HG02588 (cell line): Measurements from ENCODE around the gene CEACAM16.

ENCODE experiments used
- ATAC-seq: cut with Tn5 transposase; IDR thresholded peaks from one replicate; pipeline ENCODE4 v1.9.1; 2021; ENCODE audit warnings: mild to moderate bottlenecking, moderate library complexity; ENCODE audit not compliant: unreplicated experiment

Gene CEACAM16

DNA sequence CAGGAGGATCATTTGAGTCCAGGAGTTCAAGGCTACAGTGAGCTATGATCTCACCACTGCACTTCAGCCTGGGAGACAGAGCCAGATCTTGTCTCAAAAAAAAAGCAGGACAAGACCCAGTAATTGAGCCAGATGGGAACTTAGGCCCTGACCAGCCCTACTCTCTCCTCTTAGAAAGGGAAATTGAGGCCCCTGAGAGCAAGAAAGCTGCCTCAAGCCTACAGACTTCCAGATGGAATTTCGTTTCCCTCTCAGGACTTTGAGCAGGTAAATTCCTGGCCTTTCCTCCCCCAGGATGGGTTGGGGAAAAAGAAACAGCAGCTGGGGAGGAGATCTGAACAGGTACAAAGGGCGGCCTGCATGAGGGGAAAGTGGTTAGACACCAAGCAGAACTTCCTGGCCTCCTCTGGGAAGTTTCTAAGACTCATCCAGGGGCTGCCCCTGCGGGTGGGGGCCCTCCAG lies 46.0 kb downstream of the CEACAM16 start:
- ATAC-seq: no peak

- no peak for ATAC-seq
These were observed 46.4 kb downstream of the CEACAM16 start for GRCh38 chr19:44745341-44745831.

GRCh38 chr19:44745887-44746600 lies 47.1 kb downstream of the CEACAM16 start:
- no peak for ATAC-seq

GRCh38 chr19:44746616-44746945 lies 47.6 kb downstream of the CEACAM16 start:
- ATAC-seq: no peak

- ATAC-seq: no peak
These were observed 48.2 kb downstream of the CEACAM16 start for GRCh38 chr19:44746946-44747738.

GRCh38 chr19:44747739-44748425 lies 48.9 kb downstream of the CEACAM16 start:
- no peak for ATAC-seq

DNA sequence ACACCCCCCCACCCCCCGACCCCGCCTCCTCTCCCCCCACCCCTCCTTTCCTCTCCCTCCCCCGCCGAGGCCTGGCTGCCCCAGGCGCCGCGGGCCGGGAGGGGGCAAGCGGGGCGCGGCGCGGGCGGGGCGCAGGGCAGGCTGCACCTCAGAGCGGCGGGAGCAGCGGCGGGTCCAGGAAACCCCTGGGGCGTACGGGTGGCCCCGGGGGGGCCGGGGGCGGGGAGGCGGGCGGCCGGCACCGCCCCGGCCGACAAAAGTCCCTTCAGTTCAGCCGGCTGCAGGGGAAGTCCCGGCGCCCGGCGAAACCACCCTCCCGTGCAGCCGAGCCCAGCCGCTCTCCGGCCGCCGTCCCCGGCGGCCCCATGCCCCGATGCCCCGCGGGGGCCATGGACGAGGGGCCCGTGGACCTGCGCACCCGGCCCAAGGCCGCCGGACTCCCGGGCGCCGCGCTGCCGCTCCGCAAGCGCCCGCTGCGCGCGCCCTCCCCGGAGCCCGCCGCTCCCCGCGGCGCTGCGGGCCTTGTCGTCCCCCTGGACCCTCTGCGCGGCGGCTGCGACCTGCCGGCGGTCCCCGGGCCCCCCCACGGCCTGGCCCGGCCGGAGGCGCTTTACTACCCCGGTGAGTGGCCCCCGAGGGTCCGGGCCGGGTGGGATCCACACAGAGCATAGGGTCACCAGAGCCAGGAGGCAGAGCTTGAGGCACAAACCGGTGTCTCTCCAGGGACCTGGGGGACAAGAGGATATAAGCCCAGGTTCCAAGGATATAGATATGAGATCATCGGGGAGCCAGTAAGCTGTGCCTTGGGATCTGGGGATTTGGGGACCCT lies 49.7 kb downstream of the CEACAM16 start, which contains the start of gene BCL3:
TSS of gene BCL3 (plus strand) at position 283 of the 829 bp plus-strand sequence. CDS start at position 366, 83 bp downstream.
- ATAC-seq: no peak

- ATAC-seq: no peak
These were observed 50.3 kb downstream of the CEACAM16 start for GRCh38 chr19:44749292-44749691.

- ATAC-seq: no peak
These were observed 51.0 kb downstream of the CEACAM16 start for GRCh38 chr19:44749994-44750393.

GRCh38 chr19:44752123-44752815 lies 53.3 kb downstream of the CEACAM16 start:
- no peak for ATAC-seq

DNA sequence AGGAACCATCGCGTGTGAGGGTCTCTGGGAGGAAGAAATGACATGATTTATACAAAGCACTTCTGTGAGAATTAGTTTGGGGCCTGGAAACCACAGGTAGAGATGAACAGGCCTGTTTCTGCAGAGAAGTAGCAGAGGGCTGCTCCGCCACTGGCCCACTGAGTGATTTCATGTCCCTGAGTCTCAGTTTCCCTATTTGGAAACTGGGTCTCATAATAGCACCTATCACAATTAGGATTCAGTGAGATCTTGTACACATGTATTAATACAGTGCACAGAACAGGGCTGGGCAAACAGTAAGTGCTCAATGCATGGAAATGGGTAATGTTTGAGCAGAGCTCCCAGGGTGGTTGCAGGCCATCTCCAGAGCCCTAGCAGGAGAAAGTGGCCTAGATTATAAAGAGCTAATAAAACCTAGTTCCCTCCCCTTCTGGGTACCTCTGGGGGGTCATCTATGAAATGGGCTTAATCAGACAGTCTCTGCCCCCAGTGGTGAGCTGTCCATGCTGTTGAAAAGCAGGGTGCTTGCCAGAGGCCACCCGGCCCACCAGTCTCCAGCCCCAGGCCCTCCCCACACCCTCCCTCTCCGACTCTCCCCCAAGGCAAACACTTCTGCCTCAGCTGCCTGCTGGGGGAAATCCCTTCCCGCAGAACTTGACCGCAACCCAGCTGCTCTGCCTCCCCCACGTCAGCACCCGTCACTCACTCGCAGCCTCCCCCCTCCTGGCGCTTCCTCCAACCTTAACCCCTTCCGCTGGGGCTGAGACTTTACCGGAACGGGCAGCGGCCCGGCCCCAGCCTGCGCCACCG lies 54.1 kb downstream of the CEACAM16 start:
- ATAC-seq: peak; percentile 59

DNA sequence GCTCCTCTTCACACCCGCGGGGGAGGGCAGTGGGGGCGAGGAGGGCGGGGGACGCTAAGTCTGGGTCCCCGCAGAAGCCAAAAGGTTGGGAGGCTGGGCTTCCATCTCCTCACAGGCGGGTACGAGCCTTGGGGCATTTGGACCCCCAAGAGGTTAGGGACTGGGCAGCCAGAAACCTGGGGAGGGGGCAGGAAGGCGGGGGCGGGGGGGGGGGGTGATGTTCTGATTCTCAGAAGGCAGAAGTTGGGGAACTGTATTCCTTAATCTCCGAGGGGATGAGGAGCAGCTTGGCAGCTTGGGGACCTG lies 54.6 kb downstream of the CEACAM16 start:
- ATAC-seq: no peak

DNA sequence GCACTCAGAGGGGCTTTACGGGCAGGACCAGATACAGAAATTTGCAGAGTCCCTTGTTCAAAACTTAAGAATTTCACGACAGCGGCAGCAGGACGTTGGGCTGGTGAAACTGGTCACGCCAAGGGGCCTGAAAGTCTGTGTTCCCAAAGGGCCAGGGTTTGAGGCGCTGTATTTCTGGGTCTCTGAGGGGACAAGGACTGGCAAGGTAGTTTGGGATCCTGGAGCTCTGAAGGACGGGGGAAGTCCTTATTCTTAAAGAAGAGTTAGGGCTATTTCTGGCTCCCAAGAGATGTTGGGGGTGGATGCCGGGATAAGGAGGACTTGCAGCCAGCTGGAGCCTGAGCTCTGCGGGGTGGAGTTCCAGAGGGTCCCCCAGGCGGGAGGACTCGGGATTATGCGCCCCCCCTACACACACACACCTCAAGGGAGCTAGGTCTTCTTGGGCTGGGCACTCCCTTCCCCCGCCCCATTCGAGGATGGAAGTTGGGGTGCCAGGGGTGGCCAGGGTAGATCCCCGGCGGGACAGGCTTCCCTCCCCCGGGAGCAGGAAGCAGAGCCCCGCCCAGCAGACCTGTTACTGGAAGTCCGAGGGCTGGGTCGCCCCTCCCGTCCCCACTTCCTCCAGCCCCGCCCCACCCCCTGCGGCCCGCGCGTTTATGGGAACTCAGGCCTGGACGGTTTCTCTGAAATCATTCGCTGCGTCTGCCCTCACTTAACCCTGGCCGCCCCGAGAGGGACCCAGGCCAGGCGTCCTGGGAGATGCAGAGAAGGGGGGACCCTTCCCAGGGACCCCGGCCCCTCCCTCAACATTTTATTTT lies 55.2 kb downstream of the CEACAM16 start:
- no peak for ATAC-seq

DNA sequence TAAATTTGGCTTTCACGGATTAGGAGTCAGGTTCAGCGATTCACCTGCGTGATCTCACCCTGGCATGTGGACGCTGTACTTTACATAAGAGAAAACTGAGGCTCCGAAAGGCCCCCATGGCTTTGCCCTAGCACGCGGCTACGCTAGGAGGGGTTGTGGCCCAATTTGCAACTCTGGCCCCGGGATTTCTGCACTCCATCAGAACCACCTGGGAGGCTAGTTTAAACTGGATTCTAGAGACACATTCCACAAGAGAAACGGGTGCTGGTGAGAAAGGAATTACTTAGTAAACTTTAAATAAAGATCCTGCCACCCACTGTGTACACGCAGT lies 55.8 kb downstream of the CEACAM16 start:
- no peak for ATAC-seq

GRCh38 chr19:44755219-44755618 lies 56.3 kb downstream of the CEACAM16 start:
- no peak for ATAC-seq

GRCh38 chr19:44756089-44756562 lies 57.2 kb downstream of the CEACAM16 start:
- no peak for ATAC-seq

DNA sequence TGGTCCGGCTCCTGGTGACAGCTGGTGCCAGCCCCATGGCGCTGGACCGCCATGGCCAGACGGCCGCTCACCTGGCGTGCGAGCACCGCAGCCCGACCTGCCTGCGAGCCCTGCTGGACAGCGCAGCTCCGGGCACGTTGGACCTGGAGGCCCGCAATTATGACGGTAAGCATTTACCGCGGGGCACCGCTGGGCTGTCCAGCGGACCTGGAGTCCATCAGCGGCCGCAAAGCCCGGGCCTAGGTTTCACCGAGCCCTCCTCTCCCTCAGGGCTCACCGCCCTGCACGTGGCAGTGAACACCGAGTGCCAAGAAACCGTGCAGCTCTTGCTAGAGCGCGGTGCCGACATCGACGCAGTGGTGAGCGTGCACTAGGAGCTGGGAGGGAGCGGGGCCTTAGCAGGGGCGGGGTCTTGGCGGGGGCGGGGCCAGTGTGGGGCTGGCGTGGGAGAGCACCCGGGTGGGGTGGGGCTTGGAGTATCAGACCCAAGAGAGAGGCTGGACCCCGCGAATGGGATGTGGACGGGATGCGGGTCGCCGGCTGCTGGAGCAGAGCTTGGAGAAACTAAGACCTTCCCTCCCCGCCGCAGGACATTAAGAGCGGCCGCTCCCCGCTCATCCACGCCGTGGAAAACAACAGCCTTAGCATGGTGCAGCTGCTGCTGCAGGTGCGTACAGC lies 58.2 kb downstream of the CEACAM16 start:
- ATAC-seq: no peak
